RWPE2 (cell line): ENCODE measurements around the gene FCHSD2.

Experiments used
- ATAC-seq: fragments of 200-7000 bp; cut with Tn5 transposase; 3 replicates; pipeline ENCODE4 v1.9.1; 2021; ENCODE audit warnings: low read depth
- DNase-seq: peaks from one replicate; pipeline ENCODE4 v3.0.0-alpha.2; 2020; ENCODE audit warnings: low spot score
- H3K27ac ChIP-seq: fragments of 450-650 bp; 2 replicates; pipeline ENCODE4 v1.5.1; 2017; ENCODE audit warnings: mild to moderate bottlenecking; ENCODE audit not compliant: poor library complexity, severe bottlenecking
- H3K27me3 ChIP-seq: fragments of 250-450 bp; sonication (Bioruptor Pico); 2 replicates; pipeline ENCODE4 v1.5.1; 2021; ENCODE audit warnings: mild to moderate bottlenecking, moderate library complexity; ENCODE audit not compliant: insufficient read depth, poor library complexity, severe bottlenecking
- H3K36me3 ChIP-seq: fragments of 250-450 bp; sonication (Bioruptor Pico); 2 replicates; pipeline ENCODE4 v1.5.1; 2020; ENCODE audit warnings: low read depth, mild to moderate bottlenecking, moderate library complexity
- H3K4me1 ChIP-seq: fragments of 250-450 bp; sonication (Bioruptor Pico); 2 replicates; pipeline ENCODE4 v1.5.1; 2021; ENCODE audit warnings: mild to moderate bottlenecking, moderate library complexity; ENCODE audit not compliant: insufficient read depth, poor library complexity, severe bottlenecking
- H3K4me3 ChIP-seq: fragments of 250-450 bp; sonication (Bioruptor Pico); 2 replicates; pipeline ENCODE4 v1.5.1; 2021; ENCODE audit warnings: mild to moderate bottlenecking, moderate library complexity; ENCODE audit not compliant: severe bottlenecking
- H3K9me3 ChIP-seq: fragments of 250-450 bp; sonication (Bioruptor Pico); 2 replicates; pipeline ENCODE4 v1.5.1; 2021; ENCODE audit warnings: mild to moderate bottlenecking, moderate library complexity; ENCODE audit not compliant: severe bottlenecking
- CTCF ChIP-seq: fragments of 450-650 bp; IDR thresholded peaks from one replicate; pipeline ENCODE4 v1.5.1; 2017; ENCODE audit warnings: mild to moderate bottlenecking, moderate library complexity; ENCODE audit not compliant: poor library complexity, severe bottlenecking

Gene FCHSD2

GRCh38 chr11:73012121-73012863 is 129.8 kb downstream of the FCHSD2 start:
- no peak for TF ChIP-seq CTCF
- H3K27me3 ChIP-seq, result no peaks in the 10 kb centered on the region

GRCh38 chr11:73011126-73011817 is 130.8 kb downstream of the FCHSD2 start:
- Histone ChIP-seq H3K36me3 (no peaks in the 10 kb centered on the region), H3K9me3 (no peaks in the 10 kb centered on the region), H3K4me3 (no peak overlapping the region), H3K4me1 (no peaks in the 10 kb centered on the region), H3K27me3 (no peaks in the 10 kb centered on the region), H3K27ac (no peak overlapping the region)
- DNase-seq, result no peak
- ATAC-seq, result no peak
- no peak for TF ChIP-seq CTCF

More at GRCh38 chr11:73012121-73012863, 129.8 kb downstream of the FCHSD2 start:
- Histone ChIP-seq H3K4me1 (no peaks in the 10 kb centered on the region), H3K9me3 (no peaks in the 10 kb centered on the region), H3K4me3 (no peak overlapping the region), H3K27ac (no peak overlapping the region), H3K36me3 (no peaks in the 10 kb centered on the region)
- no peak for DNase-seq
- ATAC-seq, result peak; percentile 52; the same call in 2 of the 3 replicates

DNA sequence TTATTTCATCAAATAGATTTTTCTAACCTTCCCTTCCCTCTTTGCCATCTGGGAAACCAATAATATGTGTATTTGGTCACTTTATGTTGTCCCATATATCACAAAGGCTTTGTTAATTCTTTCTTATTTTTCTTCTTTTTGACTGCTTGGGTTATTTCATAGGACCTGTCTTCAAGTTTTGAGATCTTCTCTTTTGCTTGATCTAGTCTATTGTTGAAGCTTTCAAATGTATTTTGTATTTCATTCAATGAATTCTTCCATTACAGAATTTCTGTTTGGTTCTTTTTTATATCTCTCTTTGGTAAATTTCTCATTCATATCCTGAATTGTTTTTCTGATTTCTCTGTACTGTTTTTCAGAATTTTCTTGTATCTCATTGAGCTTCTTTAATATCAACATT is 132.1 kb downstream of the FCHSD2 start:
- no peak for ATAC-seq
- DNase-seq, result no peak
- Histone ChIP-seq H3K27ac (no peak overlapping the region), H3K4me1 (no peaks in the 10 kb centered on the region), H3K36me3 (no peaks in the 10 kb centered on the region), H3K4me3 (no peak overlapping the region), H3K9me3 (no peaks in the 10 kb centered on the region), H3K27me3 (no peaks in the 10 kb centered on the region)
- TF ChIP-seq CTCF, result no peak

- Histone ChIP-seq H3K36me3 (peaks cover 3% of the 10 kb centered on the region; the same call in 1 of the 2 replicates), H3K4me3 (no peak overlapping the region), H3K9me3 (no peaks in the 10 kb centered on the region), H3K4me1 (peaks cover 4% of the 10 kb centered on the region), H3K27me3 (no peaks in the 10 kb centered on the region), H3K27ac (no peak overlapping the region)
- TF ChIP-seq CTCF, result no peak
- DNase-seq (no peak), ATAC-seq (no peak)
These were observed 138.0 kb downstream of the FCHSD2 start for GRCh38 chr11:73004088-73004487.

- no peak for TF ChIP-seq CTCF
- Histone ChIP-seq H3K9me3 (no peaks in the 10 kb centered on the region), H3K27ac (no peak overlapping the region), H3K4me3 (no peak overlapping the region), H3K36me3 (peaks cover 3% of the 10 kb centered on the region; the same call in 1 of the 2 replicates), H3K4me1 (peaks cover 4% of the 10 kb centered on the region), H3K27me3 (no peaks in the 10 kb centered on the region)
- no peak for ATAC-seq
- DNase-seq, result no peak
These were observed 139.0 kb downstream of the FCHSD2 start for GRCh38 chr11:73003088-73003487.
